Left colon (tissue), 2 donors: ENCODE data around the gene GGT6. TPM values are rescaled to one million over a fixed set of nuclear protein-coding genes. Genes with fewer than 3 reads are reported as not detected.
A peak's percentile ranks its signal among the peaks of the same experiment; 100 is the strongest.
"Not testable (repeated sequence)": the region's sequence is repeated elsewhere in the genome, so short reads cannot be mapped to it uniquely, and the experiment has no call there.

Source experiments
- ATAC-seq: fragments of 200-7000 bp; cut with Tn5 transposase; one replicate; pipeline ENCODE4 v1.9.1; 2020; ENCODE audit warnings: mild to moderate bottlenecking, moderate library complexity
- DNase-seq, 2 donors: peaks; one replicate each; pipeline ENCODE4 v3.0.0-alpha.2; 2020
- intact Hi-C, 2 donors: fragments of 100-400 bp; cut with DNase I in 1 of 2; cut with micrococcal nuclease in 1 of 2; formaldehyde crosslinking; loops; one replicate each; pipeline versions ENCODE4 v1.11.2 to v1.14.0; 2022; cut with DNase I, micrococcal nuclease
- long read RNA-seq: library from polyadenylated mRNA; unstranded; transcript quantifications from one replicate; pipeline ENCODE4 v2.0.0, GENCODE V29; 2021
- total RNA-seq, 2 donors: library from RNA; stranded (reverse); fragmentation: NEBNext Ultra II Directional; extraction: Animal tissue kit (Norgen Biotek cat#: 25700); gene quantifications; one replicate each; pipeline ENCODE4 v1.2.1, GENCODE V29; 2021
- donor health status: DM: no; HTN: no; CAD: no.
- donor health status: DM: yes; HTN: yes; CAD: no.

The GGT6 gene, protein sequence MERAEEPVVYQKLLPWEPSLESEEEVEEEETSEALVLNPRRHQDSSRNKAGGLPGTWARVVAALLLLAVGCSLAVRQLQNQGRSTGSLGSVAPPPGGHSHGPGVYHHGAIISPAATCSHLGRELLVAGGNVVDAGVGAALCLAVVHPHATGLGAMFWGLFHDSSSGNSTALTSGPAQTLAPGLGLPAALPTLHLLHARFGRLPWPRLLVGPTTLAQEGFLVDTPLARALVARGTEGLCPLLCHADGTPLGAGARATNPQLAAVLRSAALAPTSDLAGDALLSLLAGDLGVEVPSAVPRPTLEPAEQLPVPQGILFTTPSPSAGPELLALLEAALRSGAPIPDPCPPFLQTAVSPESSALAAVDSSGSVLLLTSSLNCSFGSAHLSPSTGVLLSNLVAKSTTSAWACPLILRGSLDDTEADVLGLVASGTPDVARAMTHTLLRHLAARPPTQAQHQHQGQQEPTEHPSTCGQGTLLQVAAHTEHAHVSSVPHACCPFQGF
- total RNA-seq = 100 to 1,000 TPM; 185 to 232 TPM
- long read RNA-seq, transcript GGT6-202 (4 exons, 2,145 nt) = minor isoform, 73 of 507 reads
- long read RNA-seq, transcript GGT6-203 (3 exons, 1,730 nt) = minor isoform, 26 of 507 reads
- long read RNA-seq, transcript GGT6-201 (3 exons, 2,534 nt) = major isoform, 80 of 507 reads
- long read RNA-seq, transcript GGT6-204 (4 exons, 2,482 nt) = minor isoform, 46 of 507 reads
- long read RNA-seq, partial matches to known transcripts = 251 of 507 reads
- long read RNA-seq, other reads (novel, unspliced or antisense) = 24 of 507 reads

DNA sequence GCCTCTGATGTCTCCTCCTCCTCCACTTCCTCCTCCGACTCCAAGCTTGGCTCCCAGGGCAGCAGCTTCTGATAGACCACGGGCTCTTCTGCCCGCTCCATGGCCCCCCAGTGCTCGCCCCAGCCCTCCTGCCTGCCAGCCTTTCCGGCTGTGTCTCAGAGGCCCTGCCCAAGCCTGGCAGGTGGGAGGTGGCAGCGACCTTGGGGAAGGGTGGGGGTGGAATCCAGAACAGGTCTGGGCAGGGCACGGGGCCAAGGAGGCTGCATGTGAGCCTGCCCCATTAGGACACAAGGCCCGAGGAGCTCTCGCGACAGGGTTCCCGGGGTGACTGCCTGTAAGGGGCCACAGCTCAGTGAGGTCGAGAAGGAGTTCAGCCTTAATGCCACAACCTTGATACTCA, at the start of gene GGT6:
Gene GGT6, minus strand, starts transcription at position 157 of the 400 bp plus-strand sequence. Its CDS starts 56 bp downstream, at position 101.
- intact Hi-C loops = no loop called here
- peak; percentile 92 to 93 for DNase-seq
- ATAC-seq = peak; percentile 76

DNA sequence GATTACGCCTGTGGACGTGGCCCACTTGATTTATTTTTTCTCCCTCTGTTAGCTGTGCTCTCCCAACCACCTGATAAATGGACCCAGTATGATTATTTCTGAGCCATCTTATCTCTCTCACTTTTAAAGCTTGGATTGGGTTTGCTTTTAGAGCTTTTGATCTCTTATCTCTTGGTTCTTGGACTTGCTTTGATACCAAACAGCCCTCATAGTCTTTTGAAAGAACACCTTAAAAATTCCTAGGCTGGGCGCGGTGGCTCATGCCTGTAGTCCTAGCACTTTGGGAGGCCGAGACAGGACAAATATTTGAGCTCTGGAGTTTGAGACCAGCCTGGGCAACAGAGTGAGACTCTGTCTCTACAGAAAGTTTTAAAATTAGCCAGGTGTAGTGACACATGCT, 49.8 kb upstream of the GGT6 start:
- no peak for DNase-seq
- ATAC-seq = no peak
- intact Hi-C loops = no loop called here

DNA sequence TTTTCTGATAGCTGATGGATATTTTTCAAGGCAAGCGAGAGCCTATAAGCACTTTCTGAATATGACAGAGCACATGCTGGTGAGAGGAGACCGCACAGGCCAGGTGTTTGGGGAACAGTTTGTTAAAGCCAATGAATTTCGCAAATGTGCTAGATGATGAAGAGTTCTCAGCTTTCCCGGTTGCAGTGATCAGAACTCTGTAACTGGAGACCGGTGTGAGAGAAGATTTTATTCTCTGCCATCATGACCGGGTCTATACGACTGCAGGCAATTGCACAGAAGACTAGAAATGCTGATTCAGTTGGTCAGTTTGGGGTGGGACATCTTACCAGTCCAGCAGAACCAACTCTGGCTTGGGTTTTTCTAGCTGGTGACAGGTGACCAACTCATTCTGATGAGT, 49.4 kb upstream of the GGT6 start:
- ATAC-seq (no peak), DNase-seq (no peak)
- intact Hi-C loops = no loop called here

DNA sequence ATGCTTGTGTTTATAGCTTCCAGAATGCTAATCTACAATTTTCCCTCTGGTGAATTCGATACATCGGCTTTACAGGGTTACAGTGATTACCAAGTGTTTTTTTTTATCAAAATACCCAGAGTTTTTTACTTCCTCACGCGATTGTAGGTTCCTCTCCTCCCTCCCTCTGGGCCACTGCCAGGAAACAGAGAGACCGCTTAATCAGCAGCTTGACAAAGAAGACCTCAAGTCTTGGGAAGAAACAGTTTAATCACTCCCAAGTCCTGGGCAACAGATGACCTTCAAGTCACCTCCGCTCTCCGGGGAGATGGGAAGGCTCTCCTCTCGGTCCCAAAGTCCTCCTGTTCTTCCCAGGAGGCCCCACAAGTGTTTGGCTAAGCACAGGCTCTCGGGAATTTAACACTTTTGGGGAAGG, 47.4 kb upstream of the GGT6 start:
- ATAC-seq (no peak), DNase-seq (peak; percentile 61)
- intact Hi-C loops = no loop called here

DNA sequence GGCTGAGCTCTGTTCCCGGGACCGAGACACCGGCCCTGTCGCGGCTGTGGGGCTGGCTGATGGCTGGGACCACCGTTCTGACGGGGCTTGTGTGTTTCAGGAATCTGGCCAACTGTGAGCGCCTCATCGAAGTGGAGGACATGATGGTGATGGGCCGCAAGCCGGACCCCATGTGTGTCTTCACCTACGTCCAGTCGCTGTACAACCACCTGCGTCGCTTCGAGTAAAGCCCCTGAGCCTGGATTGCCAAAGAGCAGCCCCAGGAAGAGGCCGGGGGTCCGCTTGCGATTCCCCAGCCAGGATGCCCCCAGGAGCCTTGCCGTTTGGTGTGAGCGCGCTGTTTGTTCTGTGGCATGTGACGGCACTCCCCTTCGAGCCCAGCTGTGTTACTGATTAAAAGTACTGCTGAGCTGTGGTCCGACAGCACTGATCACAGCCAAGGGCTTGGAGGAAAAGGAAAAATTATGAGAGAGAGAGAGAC, 46.9 kb upstream of the GGT6 start:
- ATAC-seq (no peak), DNase-seq (no peak)
- intact Hi-C loops = no loop called here

DNA sequence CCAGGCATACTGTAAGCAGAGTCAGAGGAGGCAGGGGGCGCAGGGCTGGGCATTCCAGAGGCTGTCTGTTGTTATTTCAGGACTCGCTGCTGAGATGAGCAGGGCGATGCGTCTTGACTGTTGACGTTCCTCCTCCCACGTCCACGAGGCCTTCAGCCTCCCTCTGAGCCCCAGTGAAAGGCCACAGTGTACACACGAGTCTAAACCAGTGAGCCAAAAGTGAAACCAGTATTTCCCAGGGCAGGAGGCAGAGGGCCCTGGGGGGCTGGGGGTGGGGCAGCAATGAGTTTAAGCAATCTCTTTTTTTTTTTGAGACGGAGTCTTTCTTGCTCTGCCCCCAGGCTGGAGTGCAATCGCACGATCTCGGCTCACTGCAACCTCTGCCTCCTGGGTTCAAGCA, 45.4 kb upstream of the GGT6 start:
- intact Hi-C loops = no loop called here
- ATAC-seq (no peak), DNase-seq (peak in 1 of 2 donors; percentile 41)

DNA sequence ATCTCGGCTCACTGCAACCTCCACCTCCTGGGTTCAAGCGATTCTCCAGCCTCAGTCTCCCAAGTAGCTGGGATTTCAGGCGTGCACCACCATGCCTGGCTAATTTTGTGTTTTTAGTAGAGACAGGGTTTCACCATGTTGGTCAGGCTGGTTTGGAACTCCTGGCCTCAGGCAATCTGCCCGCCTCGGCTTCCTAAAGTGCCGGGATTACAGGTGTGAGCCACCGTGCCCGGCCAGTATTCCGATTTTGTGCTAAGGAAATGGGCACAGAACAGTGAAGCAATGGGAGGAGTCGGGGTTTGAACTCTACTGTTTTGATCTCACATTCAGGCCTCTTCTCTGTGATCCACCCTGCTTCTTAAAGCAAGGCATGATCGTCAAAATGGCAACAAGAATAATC, 44.4 kb upstream of the GGT6 start:
- ATAC-seq, DNase-seq, intact Hi-C loops: not testable (repeated sequence)

DNA sequence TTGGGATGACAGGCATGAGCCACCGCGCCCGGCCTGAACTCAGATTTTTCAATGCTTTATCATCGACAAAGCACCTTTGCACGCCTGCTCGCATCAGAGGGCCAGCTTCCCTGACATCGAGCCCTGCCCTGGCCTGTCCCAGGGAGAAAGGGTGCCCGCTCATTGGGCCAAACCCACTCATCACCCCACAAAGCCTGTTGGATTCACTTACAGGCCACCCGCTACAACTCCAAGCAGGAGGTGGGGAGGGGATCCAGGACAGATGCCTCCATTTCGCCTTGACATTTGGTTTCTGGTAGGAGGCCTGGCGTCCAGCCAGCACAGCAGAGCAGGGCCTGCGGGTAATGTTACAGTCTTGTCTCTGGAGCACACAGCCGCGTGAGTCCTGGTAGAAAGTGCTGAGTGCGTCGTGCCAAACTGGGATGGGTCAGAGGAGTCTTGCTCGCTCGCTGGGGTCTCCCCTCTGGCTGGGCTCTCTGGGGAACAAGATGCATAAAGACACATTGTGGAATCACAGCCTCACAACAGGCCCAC, 43.8 kb upstream of the GGT6 start:
- DNase-seq (peak in 1 of 2 donors; percentile 27), ATAC-seq (no peak)
- intact Hi-C loops = no loop called here

DNA sequence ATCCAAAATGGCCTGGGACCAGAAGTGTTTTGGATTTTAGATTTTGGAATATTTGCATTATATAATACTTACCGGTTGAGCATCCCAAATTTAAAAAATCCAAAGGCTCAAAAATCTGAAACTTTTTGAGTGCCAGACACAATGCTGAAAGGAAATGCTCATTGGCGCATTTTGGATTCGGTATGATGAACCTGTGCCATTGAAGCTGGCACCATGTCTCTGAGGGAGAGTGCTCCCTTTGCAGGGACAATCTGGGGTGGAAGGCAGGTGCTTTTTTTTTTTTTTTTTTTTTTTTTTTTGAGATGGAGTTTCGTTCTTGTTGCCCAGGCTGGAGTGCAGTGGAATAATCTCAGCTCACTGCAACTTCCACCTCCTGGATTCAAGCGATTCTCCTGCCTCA, 41.7 kb upstream of the GGT6 start:
- intact Hi-C loops = no loop called here

DNA sequence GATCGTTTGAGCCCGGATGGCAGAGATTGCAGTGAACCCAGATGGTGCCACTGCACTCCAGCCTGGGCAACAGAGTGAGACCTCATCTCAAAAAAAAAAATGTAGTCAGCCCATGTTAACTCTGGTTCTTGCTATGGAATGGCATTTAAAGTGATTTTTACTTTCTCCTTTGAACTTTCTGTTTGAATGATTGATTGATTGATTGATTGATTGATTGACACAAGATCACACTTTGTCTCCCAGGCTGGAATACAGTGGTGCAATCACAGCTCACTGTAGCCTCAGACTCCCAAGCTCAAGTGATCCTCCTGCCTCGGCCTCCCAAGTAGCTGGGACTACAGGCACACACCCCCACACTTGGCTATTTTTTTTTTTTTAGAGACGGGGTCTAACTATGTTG, 40.9 kb upstream of the GGT6 start:
- no peak for ATAC-seq
- DNase-seq = no peak
- intact Hi-C loops = no loop called here

More for the DNA sequence above, 41.7 kb upstream of the GGT6 start:
- no peak for DNase-seq
- ATAC-seq = no peak

DNA sequence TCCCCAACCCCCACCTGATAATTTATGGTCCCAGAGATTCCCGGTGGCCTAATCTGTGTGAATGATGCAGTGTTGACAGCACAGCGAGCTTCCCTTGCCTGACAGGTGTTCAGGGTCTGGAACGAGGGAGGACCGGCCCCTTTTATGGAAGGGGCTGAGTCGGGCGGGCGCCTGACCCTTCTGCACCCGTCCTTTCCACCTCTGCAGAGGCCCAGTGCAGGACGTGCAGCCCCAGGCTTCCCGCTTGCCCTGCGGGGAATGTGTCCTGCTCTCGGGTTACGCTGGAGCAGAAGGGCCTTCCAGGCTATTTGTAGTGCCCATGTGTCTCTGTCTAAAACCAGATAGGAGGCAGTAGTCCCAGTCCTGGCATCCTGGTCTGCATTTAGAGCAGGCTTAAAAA, 40.2 kb upstream of the GGT6 start:
- intact Hi-C loops = no loop called here
- ATAC-seq = no peak
- no peak for DNase-seq

DNA sequence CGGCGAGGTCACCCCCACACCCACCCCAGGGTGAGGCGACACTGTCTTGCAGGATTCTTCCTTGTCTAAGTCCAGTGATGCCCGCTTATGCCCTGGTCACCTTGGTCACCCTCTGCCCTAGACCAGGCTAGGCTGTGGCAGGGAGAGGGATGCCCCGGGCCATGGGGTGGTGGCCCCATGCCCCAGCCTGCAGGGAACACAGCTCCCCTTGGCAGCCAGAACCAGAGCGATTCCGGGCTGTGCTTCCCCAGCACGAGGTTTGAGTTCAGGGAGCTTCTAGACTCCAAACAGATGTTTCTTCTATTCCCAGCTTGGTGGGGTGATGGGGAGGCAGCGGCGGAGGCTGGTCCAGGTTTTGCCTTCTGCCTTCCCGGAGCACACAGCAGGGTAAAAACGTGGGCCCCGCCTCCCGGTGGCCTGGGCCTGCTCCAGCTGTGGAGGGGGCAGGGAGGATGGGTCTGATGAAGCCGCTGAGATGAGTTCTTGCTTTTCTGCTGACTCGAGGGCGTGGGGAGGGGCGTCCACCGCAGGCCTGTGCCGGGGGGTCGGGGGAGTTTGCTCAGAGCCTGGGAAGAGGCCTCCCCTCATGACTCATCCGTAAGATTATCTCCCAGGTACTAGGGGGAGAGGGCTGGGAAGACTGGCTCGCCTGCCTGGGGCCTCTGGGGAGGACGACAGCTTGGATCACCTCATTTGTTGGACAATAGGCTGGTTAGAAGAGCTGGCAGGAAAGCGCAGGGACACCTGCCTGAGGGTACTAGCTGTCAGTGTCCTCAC, 39.3 kb upstream of the GGT6 start:
- intact Hi-C loops = no loop called here
- ATAC-seq (no peak), DNase-seq (peak; percentile 22 to 38)

DNA sequence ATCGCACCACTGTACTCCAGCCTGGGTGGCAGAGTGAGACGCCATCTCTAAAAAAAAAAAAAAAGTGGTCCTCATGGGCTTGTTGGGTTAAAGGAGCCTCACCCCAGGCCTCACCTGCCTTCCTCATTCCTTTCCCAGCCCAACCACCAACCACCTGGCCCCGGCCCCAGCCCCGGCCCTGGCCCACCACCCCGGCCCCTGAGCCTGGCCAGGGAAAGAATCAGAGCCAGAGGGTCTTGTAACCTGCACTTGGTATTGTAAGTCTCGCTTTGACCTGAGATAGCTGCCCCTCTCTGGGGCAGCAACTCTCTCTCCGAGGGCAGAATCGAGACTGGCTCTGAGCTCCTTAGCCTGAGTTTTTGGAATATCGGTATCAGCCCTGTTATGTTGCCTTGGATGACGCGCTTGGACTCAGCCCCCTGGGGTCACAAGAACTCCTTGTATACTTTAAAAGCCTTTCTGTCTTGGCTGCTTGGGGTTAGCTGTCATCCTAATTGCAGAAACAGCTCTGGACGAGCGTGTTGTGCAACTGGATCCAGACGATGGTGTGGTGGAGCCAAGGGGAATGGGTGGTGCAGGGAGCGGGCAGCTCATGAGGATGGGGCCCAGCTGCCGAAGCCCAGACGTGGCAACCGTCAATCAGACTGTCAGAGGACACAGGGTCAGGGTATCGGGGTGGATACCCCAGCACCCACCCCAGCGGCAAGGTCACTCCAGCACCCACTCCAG, 38.6 kb upstream of the GGT6 start:
- ATAC-seq = no peak
- intact Hi-C loops = no loop called here
- peak in 1 of 2 donors; percentile 23 for DNase-seq

DNA sequence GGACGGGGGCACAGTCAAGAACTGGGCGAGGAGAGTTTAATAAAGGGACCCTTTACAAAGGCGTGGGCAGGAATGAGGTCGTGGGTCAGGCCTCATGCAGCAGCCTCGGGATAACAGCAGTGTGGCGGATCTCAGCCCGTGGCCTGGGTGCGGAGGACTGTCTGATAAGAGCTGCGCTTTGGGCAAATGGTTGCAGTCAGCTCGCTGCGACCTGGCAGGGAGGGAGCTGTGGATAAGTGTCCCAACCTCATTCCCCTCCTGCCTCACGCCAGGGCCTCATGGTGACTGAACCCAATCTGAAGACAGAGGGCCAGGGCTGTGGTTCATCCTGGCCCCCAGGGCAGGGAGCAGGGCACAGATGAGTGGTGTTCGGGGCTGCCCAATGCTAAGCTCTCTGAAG, 37.6 kb upstream of the GGT6 start:
- DNase-seq = no peak
- no peak for ATAC-seq
- intact Hi-C loops = no loop called here

DNA sequence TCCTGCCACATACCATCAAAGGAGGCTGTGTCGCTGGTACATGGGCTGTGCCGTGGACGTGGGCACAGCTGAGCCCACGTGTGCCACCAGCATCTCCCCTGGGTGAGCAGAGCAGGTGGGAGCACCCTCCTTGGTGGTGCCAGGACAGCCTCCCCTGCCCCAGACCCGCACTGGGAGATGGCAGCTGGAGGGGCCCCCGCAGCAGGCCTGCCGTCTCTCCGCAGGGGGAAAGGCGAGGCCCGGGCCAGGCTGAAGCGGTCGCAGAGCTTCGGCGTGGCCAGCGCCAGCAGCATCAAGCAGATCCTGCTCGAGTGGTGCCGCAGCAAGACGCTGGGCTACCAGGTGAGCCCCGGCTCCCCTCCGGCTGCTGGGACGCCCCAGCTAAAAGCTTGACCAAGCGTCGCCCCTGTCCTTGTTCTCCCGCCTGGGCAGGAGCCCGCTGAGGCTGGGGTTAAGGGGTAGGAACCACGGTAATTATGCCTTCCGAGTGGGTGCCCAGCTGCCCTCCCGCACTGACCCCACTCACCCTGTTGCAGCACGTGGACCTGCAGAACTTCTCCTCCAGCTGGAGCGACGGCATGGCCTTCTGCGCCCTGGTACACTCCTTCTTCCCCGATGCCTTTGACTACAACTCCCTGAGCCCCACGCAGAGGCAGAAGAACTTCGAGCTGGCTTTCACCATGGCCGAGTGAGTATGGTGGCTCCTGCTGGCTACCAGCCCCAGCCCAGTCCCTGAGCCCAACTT, 36.4 kb upstream of the GGT6 start:
- DNase-seq (no peak), ATAC-seq (no peak)
- intact Hi-C loops = no loop called here

DNA sequence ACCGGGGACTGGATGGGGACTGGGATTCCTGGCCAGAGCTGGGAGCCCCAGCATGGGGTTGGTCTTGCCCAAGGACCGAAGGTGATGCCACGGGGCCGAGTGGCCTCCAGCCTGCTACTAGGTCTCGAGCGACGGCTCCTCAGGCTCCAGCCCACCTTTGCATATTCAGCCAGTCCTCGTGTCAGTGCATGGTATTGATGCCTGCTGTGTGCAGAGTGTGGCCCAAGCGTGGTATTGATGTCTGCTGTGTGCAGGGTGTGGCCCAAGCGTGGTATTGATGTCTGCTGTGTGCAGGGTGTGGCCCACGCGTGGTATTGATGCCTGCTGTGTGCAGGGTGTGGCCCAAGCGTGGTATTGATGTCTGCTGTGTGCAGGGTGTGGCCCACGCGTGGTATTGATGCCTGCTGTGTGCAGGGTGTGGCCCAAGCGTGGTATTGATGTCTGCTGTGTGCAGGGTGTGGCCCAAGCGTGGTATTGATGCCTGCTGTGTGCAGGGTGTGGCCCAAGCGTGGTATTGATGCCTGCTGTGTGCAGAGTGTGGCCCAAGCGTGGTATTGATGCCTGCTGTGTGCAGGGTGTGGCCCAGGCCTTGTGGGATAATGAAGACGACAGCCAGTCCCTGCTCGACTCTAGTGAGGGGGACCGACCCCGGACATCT, 35.4 kb upstream of the GGT6 start:
- DNase-seq, ATAC-seq, intact Hi-C loops: not testable (repeated sequence)
